HG03095 (cell line): ENCODE results near the gene HECW1.
"Not testable (repeated sequence)": the region's sequence is repeated elsewhere in the genome, so short reads cannot be mapped to it uniquely, and the experiment has no call there.

ENCODE experiments used
- ATAC-seq: cut with Tn5 transposase; IDR thresholded peaks from one replicate; pipeline ENCODE4 v1.9.1; 2021; ENCODE audit warnings: moderate library complexity; ENCODE audit not compliant: unreplicated experiment

The HECW1 gene

GRCh38 chr7:43590862-43591557 is 478.6 kb downstream of the HECW1 start:
- peak; percentile 74 for ATAC-seq

GRCh38 chr7:43591558-43592180 is 479.2 kb downstream of the HECW1 start:
- ATAC-seq = no peak

- no peak for ATAC-seq
Observed at GRCh38 chr7:43592326-43592725, 479.9 kb downstream of the HECW1 start.

GRCh38 chr7:43593010-43593409 is 480.6 kb downstream of the HECW1 start:
- ATAC-seq = no peak

GRCh38 chr7:43594020-43594419 is 481.6 kb downstream of the HECW1 start:
- no peak for ATAC-seq

GRCh38 chr7:43596426-43596825 is 484.0 kb downstream of the HECW1 start:
- not testable (repeated sequence) for ATAC-seq

- ATAC-seq = no peak
Observed at GRCh38 chr7:43600056-43600455, 487.6 kb downstream of the HECW1 start.

- ATAC-seq = no peak
Observed at GRCh38 chr7:43602256-43602655, 489.8 kb downstream of the HECW1 start.

GRCh38 chr7:43604251-43604650 is 491.8 kb downstream of the HECW1 start:
- ATAC-seq = no peak

GRCh38 chr7:43609097-43609496 is 496.6 kb downstream of the HECW1 start:
- ATAC-seq = no peak

- no peak for ATAC-seq
Observed at GRCh38 chr7:43612128-43612527, 499.7 kb downstream of the HECW1 start.

- ATAC-seq = peak; percentile 66
Observed at GRCh38 chr7:43612599-43613589, 500.4 kb downstream of the HECW1 start.
